GM10248 (cell line): Measurements from ENCODE around the gene VASH1.

Experiments
- CTCF ChIA-PET: fragments of 300-600 bp; sonication (Branson Sonifier 250); formaldehyde crosslinking; extraction: SDS; loops from one replicate; lab custom pipeline; 2021; ENCODE audit warnings: antibody characterized with exemption; lab: Yijun Ruan, JAX
- POLR2A ChIA-PET: fragments of 350-650 bp; sonication (Branson Sonifier 250); formaldehyde crosslinking; extraction: SDS; loops from one replicate; lab custom pipeline; 2020; ENCODE audit warnings: antibody characterized with exemption; lab: Yijun Ruan, JAX
- DNase-seq: peaks from one replicate; pipeline ENCODE4 v3.0.0; 2012; ENCODE audit errors: extremely low spot score
- CTCF ChIP-seq: IDR thresholded peaks from 2 replicates; pipeline ENCODE4 v1.5.1; 2012; ENCODE audit warnings: mild to moderate bottlenecking, low read depth; ENCODE audit errors: extremely low read depth, missing control alignments, control extremely low read depth

Gene VASH1

DNA sequence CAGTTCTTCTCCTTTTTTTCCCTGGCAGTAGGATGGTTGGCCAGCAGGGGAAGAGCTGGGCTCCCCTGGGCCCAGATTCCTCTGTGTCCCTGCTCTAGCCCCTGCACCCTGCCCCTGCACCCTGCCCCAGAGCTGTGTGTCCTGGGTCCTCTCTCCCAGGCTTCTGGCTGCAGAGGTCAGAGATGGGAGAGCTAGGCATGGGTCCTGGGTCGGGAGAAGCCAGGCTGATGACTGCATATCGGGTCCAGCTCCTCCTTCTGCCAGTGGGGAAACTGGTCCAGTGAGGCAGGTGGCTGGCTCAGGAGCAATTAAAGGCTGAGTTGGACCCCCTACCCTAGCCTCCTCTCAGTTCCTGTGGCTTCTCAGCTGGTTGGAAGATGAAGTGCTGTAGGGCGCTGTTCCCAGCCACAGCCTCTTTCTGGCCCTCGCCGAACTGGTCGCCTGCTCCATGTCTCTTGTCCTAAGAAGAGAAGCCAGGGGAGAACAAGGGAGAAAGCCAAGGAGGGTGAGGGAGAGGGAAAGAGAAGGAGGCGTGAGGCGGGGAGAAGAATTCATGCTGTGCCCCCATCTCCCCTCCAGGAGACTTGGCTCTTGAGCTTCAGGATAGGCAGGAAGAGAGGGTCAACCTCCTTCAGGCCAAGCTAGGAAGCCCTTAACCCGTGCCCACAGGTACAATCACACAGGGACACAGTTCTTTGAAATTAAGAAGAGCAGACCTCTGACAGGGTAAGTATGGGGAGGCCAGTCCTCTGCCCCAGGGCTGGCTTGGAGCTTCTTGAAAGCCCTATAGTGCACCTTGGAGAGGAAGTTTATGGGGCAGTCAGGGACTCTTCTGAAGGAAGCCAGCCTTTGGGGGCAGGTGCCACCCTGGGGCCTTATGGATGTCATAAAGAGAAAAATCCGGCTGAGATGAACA lies 9.5 kb downstream of the VASH1 start:
- no peak for TF ChIP-seq CTCF
- no peak for DNase-seq
- POLR2A ChIA-PET, result no interaction called here
- CTCF ChIA-PET, result interaction anchor here (1.6 to 11.3 kb wide), 4 partner anchors 12 to 61 kb away, joined by 3 to 106 read pairs (median 12); no protein-coding TSS in a partner anchor

DNA sequence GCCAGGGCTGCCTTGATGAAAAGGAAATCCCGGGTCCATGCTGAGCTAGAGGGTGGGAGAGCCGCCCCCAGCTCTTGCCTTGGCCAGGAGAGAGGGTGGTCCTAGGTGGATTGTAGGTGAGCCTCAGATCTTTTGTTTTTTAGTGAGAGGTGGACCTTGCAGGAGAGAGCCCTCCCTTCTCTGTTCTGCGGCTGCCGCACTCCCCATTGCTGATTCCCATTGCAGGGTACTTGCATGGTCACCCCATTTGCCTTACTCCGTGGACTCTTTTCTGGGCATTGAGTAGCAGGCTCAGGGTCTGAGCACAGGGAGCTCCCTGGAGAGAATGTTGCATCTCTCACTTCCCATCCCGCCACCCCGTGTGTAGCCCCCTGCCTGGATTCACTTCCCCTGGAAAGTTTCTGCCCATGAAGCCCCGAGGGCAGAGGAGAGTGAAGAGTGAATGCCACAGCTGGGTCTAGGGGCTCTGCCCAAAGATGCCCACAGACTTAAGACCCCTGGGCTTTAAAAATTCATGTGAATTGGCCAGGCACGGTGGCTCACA lies 10.2 kb downstream of the VASH1 start:
- CTCF ChIA-PET, result interaction anchor here (1.8 to 11.3 kb wide), 3 partner anchors 12 to 61 kb away, joined by 6 to 106 read pairs (median 18); no protein-coding TSS in a partner anchor
- POLR2A ChIA-PET, result no interaction called here

DNA sequence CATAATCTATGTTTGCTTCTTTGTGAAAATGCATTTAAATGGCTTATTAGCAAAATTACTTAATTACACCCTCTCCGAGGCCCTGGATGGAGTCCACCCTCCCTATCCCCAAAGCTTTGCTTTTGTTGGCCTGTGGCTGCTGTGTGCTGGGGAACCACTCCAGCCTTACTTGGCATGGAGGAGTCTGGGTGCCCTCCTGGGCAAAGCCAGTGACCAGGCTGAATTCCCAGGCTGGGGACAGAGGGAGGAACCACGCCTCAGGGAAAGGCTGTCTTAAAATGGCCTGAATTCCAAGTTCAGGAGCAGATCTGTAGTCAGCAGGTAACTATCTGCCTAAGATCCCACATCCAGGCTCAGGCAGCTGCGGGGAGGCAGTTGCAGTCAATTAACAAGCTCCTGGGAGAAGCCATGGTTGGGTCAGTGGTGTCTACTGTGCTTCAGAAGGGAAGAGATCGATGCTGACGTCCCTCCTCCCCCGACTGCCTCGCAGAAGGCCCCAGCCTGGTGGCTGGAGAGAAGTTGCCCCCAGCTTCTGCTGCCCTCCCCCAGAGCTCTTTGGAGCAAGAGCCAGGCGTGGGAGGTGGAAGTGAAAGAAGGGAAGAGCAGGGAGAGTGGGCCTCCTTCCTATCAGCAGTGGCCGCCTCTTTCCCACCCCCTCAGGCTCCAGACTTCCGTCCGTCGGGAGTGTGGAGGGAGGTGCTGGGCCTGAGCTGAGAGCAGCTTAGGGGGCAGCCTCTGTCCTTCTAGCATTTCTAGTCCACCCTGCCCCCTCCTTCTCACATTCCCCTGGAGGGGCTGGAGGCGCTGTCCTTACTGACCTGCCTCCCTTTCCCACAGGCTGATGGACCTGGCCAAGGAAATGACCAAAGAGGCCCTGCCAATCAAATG lies 11.3 kb downstream of the VASH1 start:
- TF ChIP-seq CTCF, result no peak
- no peak for DNase-seq
- ChIA-PET POLR2A (no interaction called here), CTCF (interaction anchor here (1.8 to 11.3 kb wide), 3 partner anchors 11 to 62 kb away, joined by 6 to 106 read pairs (median 18); no protein-coding TSS in a partner anchor)

More for the DNA sequence above, 10.2 kb downstream of the VASH1 start:
- no peak for TF ChIP-seq CTCF
- DNase-seq, result no peak

DNA sequence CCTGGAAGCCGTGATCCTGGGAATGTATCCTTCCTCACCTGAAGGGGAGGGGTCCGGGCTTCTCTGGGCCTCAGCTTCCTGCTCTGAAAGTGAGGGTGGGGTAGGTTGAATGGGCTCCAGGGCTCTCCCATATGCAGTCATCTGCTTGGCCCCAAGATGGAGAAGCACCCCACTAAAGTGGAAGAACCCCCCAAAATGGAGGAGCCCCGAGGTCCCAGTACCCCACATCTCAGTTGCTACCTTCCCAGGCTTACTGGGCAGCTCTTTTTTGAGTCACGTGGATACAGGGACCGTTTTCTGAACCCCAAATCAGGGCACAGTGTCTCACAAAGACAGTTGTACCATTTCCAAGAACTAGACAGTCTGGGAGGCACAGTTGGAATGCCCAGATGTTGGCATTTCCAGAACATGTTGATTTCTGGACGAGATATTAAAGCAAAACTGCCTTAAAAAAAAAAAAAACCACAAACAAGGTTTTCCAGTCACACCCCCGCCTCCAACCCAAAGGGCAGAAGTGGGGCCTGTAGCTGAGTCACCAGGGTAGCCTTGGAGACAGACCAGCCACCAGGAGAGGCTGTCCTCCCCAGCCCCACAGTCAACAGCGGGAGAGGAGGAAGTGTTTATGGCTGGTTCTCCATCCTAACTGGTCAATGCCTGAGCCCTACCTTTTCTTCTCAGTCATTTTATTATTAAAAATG lies 12.1 kb downstream of the VASH1 start:
- no peak for DNase-seq
- ChIA-PET CTCF (interaction anchor here (11.3 kb wide), 1 partner anchor 10 kb away, joined by 106 read pairs; no protein-coding TSS in a partner anchor), POLR2A (no interaction called here)
- no peak for TF ChIP-seq CTCF

DNA sequence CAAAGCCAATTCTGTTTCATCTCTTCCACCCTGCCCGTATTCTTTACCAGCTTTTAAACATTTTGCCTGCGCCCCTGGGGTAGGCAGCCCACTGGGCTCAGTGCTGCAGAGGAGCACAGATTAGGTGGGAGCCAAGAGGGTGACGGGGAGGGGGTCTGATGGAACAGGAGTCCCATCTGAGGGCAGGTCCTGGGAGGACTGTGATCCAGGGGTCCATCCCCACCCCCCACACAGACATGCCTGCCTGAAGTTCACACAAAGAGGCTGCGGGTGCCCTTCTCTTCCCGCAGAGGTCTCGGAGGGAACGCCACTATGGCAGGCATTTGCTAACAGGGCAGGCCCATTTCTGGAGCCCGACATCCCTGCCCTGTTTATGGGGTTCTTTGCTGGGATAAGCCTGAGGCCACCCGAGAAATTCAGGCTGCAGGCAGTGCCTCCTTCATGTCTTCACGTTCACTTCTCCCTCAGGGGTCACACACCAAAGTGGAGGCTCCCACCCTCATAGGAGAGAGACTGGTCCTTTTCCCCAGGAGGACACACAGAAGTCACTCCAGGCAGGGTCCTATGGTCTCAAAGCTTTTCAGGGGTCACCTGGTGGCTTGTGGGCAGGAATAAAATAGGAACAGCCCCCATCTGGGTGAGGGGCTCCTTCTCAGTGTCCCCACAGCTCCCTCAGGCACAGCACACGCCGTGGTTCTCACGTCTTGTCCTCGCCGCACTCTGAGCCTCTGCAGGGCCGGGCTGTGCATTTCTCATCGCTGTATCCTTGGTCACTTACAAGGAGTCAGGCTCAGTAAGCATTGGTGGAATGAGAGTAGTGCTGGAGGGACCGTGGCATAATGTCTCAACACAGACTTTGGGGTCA lies 12.9 kb downstream of the VASH1 start:
- ChIA-PET POLR2A (no interaction called here), CTCF (interaction anchor here (11.3 kb wide), 1 partner anchor 9 kb away, joined by 106 read pairs; no protein-coding TSS in a partner anchor)
- DNase-seq, result no peak
- TF ChIP-seq CTCF, result no peak
